Sigmoid colon (tissue), 7 donors: ENCODE measurements around the gene RDX. TPM values are rescaled to one million over a fixed set of nuclear protein-coding genes. Genes with fewer than 3 reads are reported as not detected.

Source experiments
- DNase-seq: peaks from one replicate; pipeline ENCODE4 v3.0.0-alpha.2; 2019
- H3K27ac ChIP-seq, 4 donors: fragments of 200-600 bp; sonication (generic); one replicate each; pipeline ENCODE4 v1.5.1; 2016 to 2019; ENCODE audit warnings: mild to moderate bottlenecking in 1 of 4
- H3K27me3 ChIP-seq, 3 donors: fragments of 200-600 bp; sonication (generic); one replicate each; pipeline ENCODE4 v1.5.1; 2019; ENCODE audit warnings: mild to moderate bottlenecking in 1 of 3
- H3K36me3 ChIP-seq, 4 donors: fragments of 200-600 bp; sonication (generic); one replicate each; pipeline ENCODE4 v1.5.1; 2016 to 2019
- H3K4me1 ChIP-seq, 4 donors: fragments of 200-600 bp; sonication (generic); one replicate each; pipeline ENCODE4 v1.5.1; 2017 to 2019
- H3K4me3 ChIP-seq, 4 donors: fragments of 200-600 bp; sonication (generic); one replicate each; pipeline ENCODE4 v1.5.1; 2017 to 2019; ENCODE audit warnings: mild to moderate bottlenecking in 2 of 4, moderate library complexity in 1 of 4
- H3K9me3 ChIP-seq, 4 donors: fragments of 200-600 bp in 3 of 4; sonication (generic) in 3 of 4; one replicate each; pipeline versions ENCODE4 v1.5.1 to v1.6.1; 2013 to 2019
- CTCF ChIP-seq, 4 experiments: fragments of 450-650 bp in 3 of 4; fragments of 200-600 bp in 1 of 4; IDR thresholded peaks; one replicate each; pipeline ENCODE4 v1.5.1; 2016 to 2019; ENCODE audit warnings: antibody characterized with exemption in 4 of 4, mild to moderate bottlenecking in 3 of 4, moderate library complexity in 2 of 4
- EP300 ChIP-seq, 4 donors: sonication (generic); formaldehyde crosslinking; IDR thresholded peaks; one replicate each; pipeline ENCODE4 v1.6.1; 2017; ENCODE audit warnings: antibody characterized with exemption in 4 of 4
- POLR2A ChIP-seq, 2 donors: fragments of 450-650 bp; IDR thresholded peaks; one replicate each; pipeline ENCODE4 v1.6.1; 2016; ENCODE audit warnings: antibody characterized with exemption in 2 of 2, mild to moderate bottlenecking in 2 of 2, moderate library complexity in 2 of 2
- POLR2AphosphoS5 ChIP-seq, 4 donors: sonication (generic); formaldehyde crosslinking; IDR thresholded peaks; one replicate each; pipeline ENCODE4 v1.6.1; 2017; ENCODE audit warnings: antibody characterized with exemption in 4 of 4
- WGBS, 2 donors: extraction: QIAGEN DNeasy Blood & Tissue Kit; methylation state at CpG; one replicate each; pipeline ENCODE4 v1.1.7; 2013; 5-methylcytosine and 5-hydroxymethylcytosine counted together
- intact Hi-C: fragments of 100-400 bp; cut with DNase I; formaldehyde crosslinking; loops from one replicate; pipeline ENCODE4 v1.15.1; 2023
- polyA plus RNA-seq, 3 donors: library from polyadenylated mRNA; stranded (reverse); fragments of 200-250 nt; gene quantifications; one replicate each; pipeline ENCODE4 v1.2.3, GENCODE V29; 2013
- total RNA-seq, 4 donors: library from RNA; depleted of rRNA; stranded (reverse); fragments of >200 nt; gene quantifications; one replicate each; pipeline ENCODE4 v1.1.0, GENCODE V29; 2016
- donor health status: healthy with polysubstance abuse.
- donor health status: Bipolar disorder and iron deficiency.
- donor health status: healthy.

Gene RDX
- total and polyA plus RNA-seq, 7 donors = 7.9 to 160 (median 55.6) TPM

- no peak for TF ChIP-seq CTCF (IDR thresholded peaks at IDR 0.05)
- no peak for TF ChIP-seq POLR2A (IDR thresholded peaks at IDR 0.05)
- no peak for TF ChIP-seq POLR2AphosphoS5 (IDR thresholded peaks at IDR 0.05)
- no peak for TF ChIP-seq EP300 (IDR thresholded peaks at IDR 0.05)
These were observed 170.8 kb downstream of the RDX start for GRCh38 chr11:110125632-110126031.

More at GRCh38 chr11:110125632-110126031, 170.8 kb downstream of the RDX start:
- Histone ChIP-seq H3K27me3 (no peaks in the 10 kb centered on the region), H3K9me3 (no peaks in the 10 kb centered on the region), H3K4me3 (no peak overlapping the region), H3K36me3 (no peaks in the 10 kb centered on the region), H3K4me1 (peaks cover 0 to 32% (median 23%) of the 10 kb centered on the region in 4 donors), H3K27ac (no peak overlapping the region)
- DNase-seq = no peak
- intact Hi-C loops = no loop called here
- 92 to 94% methylated on average over 4 of the region's 4 CpGs for WGBS, 2 donors

Other genes starting within 250 kb of the RDX start
- gene ZC3H12C, start 203.2 kb downstream of the RDX start, total RNA-seq = 10 to 100 TPM; 16.4 to 21.7 (median 18.8) TPM
- gene ZC3H12C, start 203.2 kb downstream of the RDX start, polyA plus RNA-seq = 1 to 10 TPM; 1.8 to 3.9 (median 3.7) TPM
- gene FDX1, start 133.3 kb upstream of the RDX start, total RNA-seq = 10 to 100 TPM; 12.5 to 13.8 (median 13.5) TPM
- 10 to 100 TPM; 10.5 to 33.1 (median 24.6) TPM for gene FDX1, start 133.3 kb upstream of the RDX start, polyA plus RNA-seq